ENCODE data around the gene ABL1.

ABL1 gene

GRCh38 chr9:130825351-130825651 lies 9.8 kb upstream of the ABL1 start:
- TF ChIP-seq, protein P1, sequence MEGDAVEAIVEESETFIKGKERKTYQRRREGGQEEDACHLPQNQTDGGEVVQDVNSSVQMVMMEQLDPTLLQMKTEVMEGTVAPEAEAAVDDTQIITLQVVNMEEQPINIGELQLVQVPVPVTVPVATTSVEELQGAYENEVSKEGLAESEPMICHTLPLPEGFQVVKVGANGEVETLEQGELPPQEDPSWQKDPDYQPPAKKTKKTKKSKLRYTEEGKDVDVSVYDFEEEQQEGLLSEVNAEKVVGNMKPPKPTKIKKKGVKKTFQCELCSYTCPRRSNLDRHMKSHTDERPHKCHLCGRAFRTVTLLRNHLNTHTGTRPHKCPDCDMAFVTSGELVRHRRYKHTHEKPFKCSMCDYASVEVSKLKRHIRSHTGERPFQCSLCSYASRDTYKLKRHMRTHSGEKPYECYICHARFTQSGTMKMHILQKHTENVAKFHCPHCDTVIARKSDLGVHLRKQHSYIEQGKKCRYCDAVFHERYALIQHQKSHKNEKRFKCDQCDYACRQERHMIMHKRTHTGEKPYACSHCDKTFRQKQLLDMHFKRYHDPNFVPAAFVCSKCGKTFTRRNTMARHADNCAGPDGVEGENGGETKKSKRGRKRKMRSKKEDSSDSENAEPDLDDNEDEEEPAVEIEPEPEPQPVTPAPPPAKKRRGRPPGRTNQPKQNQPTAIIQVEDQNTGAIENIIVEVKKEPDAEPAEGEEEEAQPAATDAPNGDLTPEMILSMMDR (IDR thresholded peaks at IDR 0.05; ENCODE audit: borderline replicate concordance, control extremely low read depth, extremely low read depth, insufficient read depth, missing control alignments), result no peak
- no peak for DNase-seq (ENCODE audit: low spot score)
- in situ Hi-C loops (cut with MboI; ENCODE audit: low sequenced_read_pairs, unreplicated experiment), result no loop called here

DNA sequence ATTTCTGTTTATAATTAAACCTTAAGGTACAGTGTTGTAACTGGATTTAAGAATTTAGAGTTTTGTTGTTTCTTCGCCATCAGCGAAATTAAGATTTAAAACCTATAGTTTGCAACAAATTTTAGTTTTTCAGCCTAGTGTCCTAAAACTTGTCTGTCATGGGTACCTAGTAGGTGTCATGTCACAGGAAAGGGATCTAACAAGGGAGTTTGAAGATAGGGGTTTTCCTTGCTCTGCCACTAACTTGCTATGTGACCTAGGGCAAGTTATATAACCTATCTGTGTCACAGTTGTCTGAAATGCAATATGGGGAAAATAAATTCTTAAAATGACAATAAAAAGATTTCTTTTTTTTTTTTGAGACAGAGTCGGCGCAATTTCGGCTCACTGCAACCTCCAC lies 9.2 kb upstream of the ABL1 start:
- in situ Hi-C loops (cut with MboI; ENCODE audit: low sequenced_read_pairs, unreplicated experiment), result no loop called here
- TF ChIP-seq, protein P1 (IDR thresholded peaks at IDR 0.05; ENCODE audit: borderline replicate concordance, control extremely low read depth, extremely low read depth, insufficient read depth, missing control alignments), result no peak
- DNase-seq (ENCODE audit: low spot score), result no peak

DNA sequence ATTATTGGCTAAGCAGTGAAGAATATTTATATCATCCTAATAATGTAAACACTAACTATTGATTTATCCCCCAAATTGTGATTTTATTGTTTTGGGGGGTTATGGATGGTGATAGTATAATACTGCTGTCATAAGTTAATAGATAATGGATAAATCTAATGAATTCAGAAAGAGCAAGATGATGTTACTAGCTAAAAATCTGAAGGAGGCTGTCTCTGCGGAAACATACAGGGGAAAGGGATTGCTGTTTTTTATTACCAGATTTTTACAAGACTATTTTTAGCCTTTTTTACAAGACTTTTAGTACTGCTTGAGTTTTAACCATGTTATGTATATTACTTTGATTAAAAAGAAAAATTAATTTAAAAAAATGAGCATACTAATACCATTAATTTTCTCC lies 5.3 kb upstream of the ABL1 start:
- in situ Hi-C loops (cut with MboI; ENCODE audit: low sequenced_read_pairs, unreplicated experiment), result no loop called here
- DNase-seq (ENCODE audit: low spot score), result no peak
- TF ChIP-seq, protein P1 (IDR thresholded peaks at IDR 0.05; ENCODE audit: borderline replicate concordance, control extremely low read depth, extremely low read depth, insufficient read depth, missing control alignments), result no peak

DNA sequence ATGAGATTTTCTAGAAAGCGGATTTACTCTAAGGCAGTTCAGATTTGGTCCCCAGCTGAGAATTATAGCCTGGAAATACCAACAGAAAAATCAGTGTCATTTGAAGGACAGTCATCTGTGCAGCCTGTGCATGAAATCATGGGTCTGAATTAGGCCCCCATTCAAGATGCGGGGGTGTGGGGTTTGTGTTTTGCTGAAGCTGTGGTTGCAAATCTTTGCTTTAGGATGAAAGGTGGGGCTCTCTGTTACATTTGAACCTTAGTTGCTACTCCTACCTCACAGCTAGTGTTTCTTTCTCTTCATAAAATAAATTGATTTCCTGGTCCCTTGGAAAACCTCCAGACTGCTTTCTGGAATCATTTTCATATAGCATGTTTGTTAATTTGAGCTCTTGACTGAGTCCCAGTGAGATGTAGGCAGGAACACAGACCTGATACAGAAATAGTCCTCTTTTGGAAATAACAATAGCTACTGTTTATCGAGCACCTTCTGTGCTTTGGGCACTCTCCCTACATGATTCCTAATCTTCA lies 4.8 kb upstream of the ABL1 start:
- TF ChIP-seq, protein P1 (IDR thresholded peaks at IDR 0.05; ENCODE audit: borderline replicate concordance, control extremely low read depth, extremely low read depth, insufficient read depth, missing control alignments), result no peak
- in situ Hi-C loops (cut with MboI; ENCODE audit: low sequenced_read_pairs, unreplicated experiment), result no loop called here
- no peak for DNase-seq (ENCODE audit: low spot score)

DNA sequence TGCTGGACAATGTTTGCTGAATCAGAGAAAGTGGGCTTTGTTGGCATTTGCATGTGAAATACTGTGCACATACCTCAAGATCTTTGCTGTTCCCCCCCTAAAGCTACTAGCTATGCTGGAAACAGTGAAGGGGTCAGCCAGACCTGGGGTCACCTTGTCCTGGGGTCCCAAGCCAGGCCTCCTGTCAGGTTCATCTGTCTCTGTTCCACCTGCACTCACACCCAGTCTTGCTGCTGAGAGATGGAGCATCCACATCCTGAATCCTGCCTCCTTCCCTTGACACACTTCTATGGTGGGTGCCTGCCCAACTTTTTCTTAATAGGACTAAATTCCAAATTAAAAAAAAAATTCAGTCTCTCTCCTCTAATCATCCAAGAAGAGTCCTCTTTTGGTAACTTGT lies 4.0 kb upstream of the ABL1 start:
- in situ Hi-C loops (cut with MboI; ENCODE audit: low sequenced_read_pairs, unreplicated experiment), result no loop called here
- DNase-seq (ENCODE audit: low spot score), result no peak
- TF ChIP-seq, protein P1 (IDR thresholded peaks at IDR 0.05; ENCODE audit: borderline replicate concordance, control extremely low read depth, extremely low read depth, insufficient read depth, missing control alignments), result no peak

DNA sequence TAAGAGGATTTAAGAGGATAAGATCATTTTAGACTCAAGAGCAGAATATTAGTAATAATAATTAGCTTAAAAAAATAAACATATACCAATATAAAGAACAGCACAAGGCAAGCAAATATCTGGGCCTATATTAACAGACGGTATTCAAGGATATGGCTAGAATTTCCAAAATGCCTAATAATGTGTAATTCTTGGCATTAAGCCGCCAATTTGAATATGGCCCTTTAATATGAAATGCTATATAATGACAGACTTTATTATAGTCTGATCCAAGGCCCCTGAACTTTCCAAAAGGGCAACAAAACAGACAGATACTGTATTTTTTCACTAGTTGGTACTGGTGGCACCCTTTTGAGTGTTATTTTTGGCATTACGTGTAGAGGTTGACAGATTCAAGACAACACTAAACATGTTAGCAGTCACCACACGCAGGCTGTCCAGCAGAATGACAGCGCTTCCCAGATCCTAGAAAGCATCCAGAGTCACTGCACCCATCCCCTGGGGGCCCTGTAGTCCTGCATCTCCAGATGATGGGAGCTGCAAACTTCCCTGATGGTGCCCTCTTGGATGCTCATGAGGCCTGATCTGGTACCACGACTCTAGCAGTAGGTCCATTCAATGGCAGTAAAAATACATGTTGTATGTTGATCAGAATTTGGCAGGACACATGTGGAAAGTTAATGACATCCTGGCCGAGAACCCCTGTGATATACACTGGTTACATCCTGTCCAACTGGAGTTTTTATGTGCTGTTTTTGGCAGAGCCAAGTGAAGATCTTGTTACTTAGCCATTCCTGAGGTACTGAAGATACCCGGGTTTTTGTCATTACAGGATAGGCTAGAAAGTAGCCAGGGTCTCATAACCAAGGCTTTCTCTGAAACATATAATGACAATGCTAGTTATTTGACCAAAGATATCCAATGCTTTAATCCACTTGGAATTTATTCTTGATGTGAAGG lies 1.7 kb upstream of the ABL1 start:
- DNase-seq (ENCODE audit: low spot score), result no peak
- TF ChIP-seq, protein P1 (IDR thresholded peaks at IDR 0.05; ENCODE audit: borderline replicate concordance, control extremely low read depth, extremely low read depth, insufficient read depth, missing control alignments), result no peak
- in situ Hi-C loops (cut with MboI; ENCODE audit: low sequenced_read_pairs, unreplicated experiment), result no loop called here
